HepG2 (cell line): ENCODE data around the gene DNMT3B. TPM values are rescaled to one million over a fixed set of nuclear protein-coding genes. Genes with fewer than 3 reads are reported as not detected.

ENCODE experiments used
- KDM2A ChIP-seq: sonication (generic); formaldehyde crosslinking; IDR thresholded peaks from 2 replicates; pipeline ENCODE4 v1.4.0; 2020; ENCODE audit warnings: low read depth, missing genetic modification reagents, borderline replicate concordance
- RBAK ChIP-seq: sonication (generic); formaldehyde crosslinking; IDR thresholded peaks from 2 replicates; pipeline ENCODE4 v1.5.1; 2020; ENCODE audit warnings: mild to moderate bottlenecking, missing genetic modification reagents
- ZKSCAN5 ChIP-seq: sonication (generic); formaldehyde crosslinking; IDR thresholded peaks from 2 replicates; pipeline ENCODE4 v1.5.1; 2020; ENCODE audit warnings: mild to moderate bottlenecking, missing genetic modification reagents
- ZNF292 ChIP-seq: sonication (generic); formaldehyde crosslinking; IDR thresholded peaks from 2 replicates; pipeline ENCODE4 v1.8.1; 2022; ENCODE audit warnings: mild to moderate bottlenecking, low read depth, missing genetic modification reagents, borderline replicate concordance
- ZNF709 ChIP-seq: sonication (generic); formaldehyde crosslinking; IDR thresholded peaks from 2 replicates; pipeline ENCODE4 v1.5.0; 2020; ENCODE audit warnings: mild to moderate bottlenecking, missing genetic modification reagents
- polyA plus RNA-seq, 8 experiments: library from polyadenylated mRNA; depleted of rRNA in 3 of 8; stranded (reverse) in 7 of 8; unstranded in 1 of 8; fragments of >200 nt; fragmentation: Illumina TruSeq in 4 of 8; extraction: Trizol in 4 of 8; gene quantifications; 2 replicates each; pipeline versions ENCODE4 v1.2.1 to v1.2.3, GENCODE V29; 2011 to 2016; ENCODE audit warnings: low read depth in 4 of 8, missing spikeins in 1 of 8, mixed read lengths in 1 of 8; ENCODE audit not compliant: insufficient read depth in 1 of 8
- total RNA-seq, 5 experiments: library from RNA; depleted of rRNA; stranded (reverse); fragments of >200 nt; fragmentation: Illumina TruSeq; extraction: Trizol; gene quantifications; 2 replicates each; pipeline ENCODE4 v1.2.3, GENCODE V29; 2016; ENCODE audit warnings: low read depth in 1 of 5
- TF ChIP-seq, protein P1 (sequence below): sonication (generic); formaldehyde crosslinking; IDR thresholded peaks from 2 replicates; pipeline ENCODE4 v1.5.1; 2020; ENCODE audit warnings: missing genetic modification reagents, mild to moderate bottlenecking, borderline replicate concordance
- TF ChIP-seq, protein P2 (sequence below): sonication (generic); formaldehyde crosslinking; IDR thresholded peaks from 2 replicates; pipeline ENCODE4 v1.5.1; 2020; ENCODE audit warnings: missing genetic modification reagents, mild to moderate bottlenecking, borderline replicate concordance

Gene DNMT3B
- total and polyA plus RNA-seq, 2 of the 13 experiments (the other 11 are each of a cell fraction or from before 2014, with no cell fraction given): 3.8 to 13.9 TPM

DNA sequence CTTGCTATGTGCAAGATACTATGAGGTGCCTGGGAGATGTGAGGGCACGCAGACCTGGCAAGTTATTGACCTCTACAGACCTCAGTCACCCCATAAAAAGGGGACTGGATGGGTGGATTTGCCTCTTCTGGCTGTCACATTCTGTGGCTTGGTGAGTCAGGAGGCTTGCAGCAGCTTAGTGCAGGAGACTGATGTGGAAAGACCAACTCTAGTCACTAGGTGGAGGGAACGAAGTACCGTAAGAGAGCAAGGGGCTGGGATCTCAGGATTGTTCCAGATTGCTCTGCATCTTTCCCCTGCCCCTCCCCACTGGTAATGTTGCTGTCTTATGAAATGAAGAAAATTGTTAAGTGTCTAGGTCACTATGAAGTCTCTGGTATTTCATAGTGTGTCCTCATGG is 60.9 kb downstream of the DNMT3B start (continued):
- TF ChIP-seq, protein P1, sequence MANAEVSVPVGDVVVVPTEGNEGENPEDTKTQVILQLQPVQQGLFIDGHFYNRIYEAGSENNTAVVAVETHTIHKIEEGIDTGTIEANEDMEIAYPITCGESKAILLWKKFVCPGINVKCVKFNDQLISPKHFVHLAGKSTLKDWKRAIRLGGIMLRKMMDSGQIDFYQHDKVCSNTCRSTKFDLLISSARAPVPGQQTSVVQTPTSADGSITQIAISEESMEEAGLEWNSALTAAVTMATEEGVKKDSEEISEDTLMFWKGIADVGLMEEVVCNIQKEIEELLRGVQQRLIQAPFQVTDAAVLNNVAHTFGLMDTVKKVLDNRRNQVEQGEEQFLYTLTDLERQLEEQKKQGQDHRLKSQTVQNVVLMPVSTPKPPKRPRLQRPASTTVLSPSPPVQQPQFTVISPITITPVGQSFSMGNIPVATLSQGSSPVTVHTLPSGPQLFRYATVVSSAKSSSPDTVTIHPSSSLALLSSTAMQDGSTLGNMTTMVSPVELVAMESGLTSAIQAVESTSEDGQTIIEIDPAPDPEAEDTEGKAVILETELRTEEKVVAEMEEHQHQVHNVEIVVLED (CRISPR knock-in tag): 0 out of 2 replicates have a peak, but pooled peaks have one; percentile 5
- TF ChIP-seq KDM2A (CRISPR knock-in tag) (no peak), ZNF292 (CRISPR knock-in tag) (0 out of 2 replicates have a peak, but pooled peaks have one; percentile 2), ZKSCAN5 (CRISPR knock-in tag) (no peak), ZNF709 (CRISPR knock-in tag) (no peak), RBAK (CRISPR knock-in tag) (no peak)
- TF ChIP-seq, protein P2, sequence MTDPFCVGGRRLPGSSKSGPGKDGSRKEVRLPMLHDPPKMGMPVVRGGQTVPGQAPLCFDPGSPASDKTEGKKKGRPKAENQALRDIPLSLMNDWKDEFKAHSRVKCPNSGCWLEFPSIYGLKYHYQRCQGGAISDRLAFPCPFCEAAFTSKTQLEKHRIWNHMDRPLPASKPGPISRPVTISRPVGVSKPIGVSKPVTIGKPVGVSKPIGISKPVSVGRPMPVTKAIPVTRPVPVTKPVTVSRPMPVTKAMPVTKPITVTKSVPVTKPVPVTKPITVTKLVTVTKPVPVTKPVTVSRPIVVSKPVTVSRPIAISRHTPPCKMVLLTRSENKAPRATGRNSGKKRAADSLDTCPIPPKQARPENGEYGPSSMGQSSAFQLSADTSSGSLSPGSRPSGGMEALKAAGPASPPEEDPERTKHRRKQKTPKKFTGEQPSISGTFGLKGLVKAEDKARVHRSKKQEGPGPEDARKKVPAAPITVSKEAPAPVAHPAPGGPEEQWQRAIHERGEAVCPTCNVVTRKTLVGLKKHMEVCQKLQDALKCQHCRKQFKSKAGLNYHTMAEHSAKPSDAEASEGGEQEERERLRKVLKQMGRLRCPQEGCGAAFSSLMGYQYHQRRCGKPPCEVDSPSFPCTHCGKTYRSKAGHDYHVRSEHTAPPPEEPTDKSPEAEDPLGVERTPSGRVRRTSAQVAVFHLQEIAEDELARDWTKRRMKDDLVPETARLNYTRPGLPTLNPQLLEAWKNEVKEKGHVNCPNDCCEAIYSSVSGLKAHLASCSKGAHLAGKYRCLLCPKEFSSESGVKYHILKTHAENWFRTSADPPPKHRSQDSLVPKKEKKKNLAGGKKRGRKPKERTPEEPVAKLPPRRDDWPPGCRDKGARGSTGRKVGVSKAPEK: no peak
